Duodenal mucosa (tissue), 2 donors: ENCODE measurements around the gene CTR9.

Experiments used
- H3K27ac ChIP-seq: one replicate; pipeline ENCODE4 v1.7.0; 2013; ENCODE audit warnings: low read depth, low read length
- H3K27me3 ChIP-seq, 2 donors: one replicate each; pipeline ENCODE4 v1.7.0; 2013; ENCODE audit warnings: low read length in 2 of 2, control low read depth in 1 of 2; ENCODE audit not compliant: insufficient read depth in 2 of 2, control insufficient read depth in 1 of 2
- H3K36me3 ChIP-seq, 2 donors: one replicate each; pipeline ENCODE4 v1.7.0; 2013; ENCODE audit warnings: low read length in 2 of 2, control low read depth in 1 of 2; ENCODE audit not compliant: insufficient read depth in 2 of 2, control insufficient read depth in 1 of 2
- H3K4me1 ChIP-seq, 2 donors: one replicate each; pipeline ENCODE4 v1.7.0; 2013; ENCODE audit warnings: low read length in 2 of 2, control low read depth in 1 of 2; ENCODE audit not compliant: insufficient read depth in 2 of 2, control insufficient read depth in 1 of 2
- H3K4me3 ChIP-seq, 2 donors: one replicate each; pipeline ENCODE4 v1.7.0; 2013; ENCODE audit warnings: low read length in 2 of 2, low read depth in 1 of 2
- H3K9ac ChIP-seq, 2 donors: one replicate each; pipeline ENCODE4 v1.7.0; 2013; ENCODE audit warnings: low read length in 2 of 2, low read depth in 1 of 2
- H3K9me3 ChIP-seq, 2 donors: one replicate each; pipeline ENCODE4 v1.7.0; 2013; ENCODE audit warnings: low read length in 2 of 2, control low read depth in 1 of 2; ENCODE audit not compliant: control insufficient read depth in 1 of 2

CTR9 gene

DNA sequence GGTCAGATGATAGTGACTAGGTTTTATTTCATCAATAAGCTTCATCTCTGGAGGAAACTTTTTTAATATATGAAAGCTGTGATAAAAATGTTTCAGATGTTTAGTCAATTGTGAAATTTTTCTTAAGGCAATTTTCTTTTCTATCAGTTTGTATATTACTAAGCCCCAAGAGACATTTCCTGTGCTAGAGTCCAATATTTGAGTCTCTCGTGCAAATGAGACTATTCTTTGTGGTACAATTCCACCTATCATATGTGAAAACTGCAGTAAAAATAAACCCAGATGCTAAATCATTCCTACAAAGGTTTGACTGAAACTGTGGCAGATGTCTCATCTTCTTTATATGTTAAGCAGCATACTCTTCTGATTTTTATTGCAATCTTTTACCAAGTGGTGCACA is 28.0 kb downstream of the CTR9 start:
- Histone ChIP-seq H3K9me3 (no peaks in the 10 kb centered on the region), H3K27me3 (no peaks in the 10 kb centered on the region), H3K9ac (no peak overlapping the region), H3K36me3 (peaks cover 16 to 44% of the 10 kb centered on the region in 2 donors), H3K4me3 (no peak overlapping the region), H3K4me1 (no peaks in the 10 kb centered on the region), H3K27ac (no peak overlapping the region)

DNA sequence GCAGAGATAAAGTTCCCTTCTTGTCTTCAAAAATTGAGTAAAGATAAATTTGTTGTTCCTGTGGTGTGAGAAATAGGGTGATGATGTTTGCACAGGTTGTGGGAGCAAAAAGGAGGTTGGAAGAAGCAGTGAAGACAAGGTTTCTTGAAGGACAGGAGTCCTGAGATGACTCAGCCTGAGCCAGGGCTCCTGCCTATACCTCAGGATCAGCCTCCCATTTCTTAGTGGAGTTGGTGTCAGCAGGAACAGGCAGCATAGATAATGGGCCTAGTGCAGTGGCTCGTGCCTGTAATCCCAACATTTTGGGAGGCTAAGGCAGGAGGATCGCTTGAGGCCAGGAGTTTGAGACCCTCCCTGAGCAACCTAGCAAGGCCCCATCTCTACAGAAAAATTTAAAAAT is 29.0 kb downstream of the CTR9 start:
- H3K9ac ChIP-seq, result no peak overlapping the region
- no peak overlapping the region for H3K27ac ChIP-seq
- no peaks in the 10 kb centered on the region for H3K4me1 ChIP-seq
- H3K36me3 ChIP-seq, result peaks cover 7 to 34% of the 10 kb centered on the region in 2 donors
- H3K27me3 ChIP-seq, result no peaks in the 10 kb centered on the region
- H3K9me3 ChIP-seq, result no peaks in the 10 kb centered on the region
- H3K4me3 ChIP-seq, result no peak overlapping the region

DNA sequence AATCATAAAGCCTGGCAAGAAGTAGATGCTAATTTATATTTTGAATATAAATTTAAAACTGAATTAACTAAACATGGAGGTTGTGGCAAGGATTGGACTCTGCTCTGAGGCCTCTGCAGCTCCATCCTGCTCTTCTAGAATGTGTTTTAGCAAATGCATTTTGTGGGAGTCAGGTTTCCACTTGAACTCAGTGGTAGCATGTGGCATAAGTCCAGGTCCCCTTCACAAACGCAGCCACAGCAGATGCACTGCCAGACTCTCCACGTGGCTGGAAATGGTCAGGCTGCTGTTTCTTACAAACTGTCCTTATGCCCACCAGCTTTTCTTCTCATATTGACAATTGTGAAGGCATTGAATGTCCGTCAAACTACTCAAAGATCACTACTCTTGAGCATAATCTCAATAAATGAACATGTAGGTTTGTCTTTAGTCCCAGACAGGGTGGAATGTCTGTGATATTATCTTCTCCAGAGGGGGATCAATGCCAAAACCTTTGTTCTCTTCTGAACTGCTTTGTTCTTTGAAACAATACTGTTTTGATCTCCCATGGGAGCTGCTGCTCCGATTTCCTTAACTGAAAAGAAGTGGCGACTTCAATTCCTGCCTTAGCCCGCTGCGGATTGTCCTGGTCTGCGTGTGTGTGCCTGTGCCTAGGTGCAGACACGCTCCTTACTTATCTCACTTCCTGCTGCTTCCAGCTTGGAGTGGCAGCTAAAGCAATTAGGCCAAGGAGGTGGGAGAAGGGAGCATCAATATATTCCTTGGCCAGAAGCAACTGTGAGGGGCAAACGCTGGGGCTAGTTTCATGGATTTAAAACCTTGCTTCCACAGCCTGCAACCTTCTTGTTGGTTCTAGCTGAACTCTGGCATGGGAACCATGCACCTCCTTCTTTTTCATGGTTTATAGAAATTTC is 33.4 kb downstream of the CTR9 start:
- no peaks in the 10 kb centered on the region for H3K27me3 ChIP-seq
- no peaks in the 10 kb centered on the region for H3K9me3 ChIP-seq
- no peaks in the 10 kb centered on the region for H3K4me1 ChIP-seq
- no peak overlapping the region for H3K4me3 ChIP-seq
- H3K36me3 ChIP-seq, result peaks cover 0 to 3% of the 10 kb centered on the region in 2 donors
- no peak overlapping the region for H3K27ac ChIP-seq
- no peak overlapping the region for H3K9ac ChIP-seq

DNA sequence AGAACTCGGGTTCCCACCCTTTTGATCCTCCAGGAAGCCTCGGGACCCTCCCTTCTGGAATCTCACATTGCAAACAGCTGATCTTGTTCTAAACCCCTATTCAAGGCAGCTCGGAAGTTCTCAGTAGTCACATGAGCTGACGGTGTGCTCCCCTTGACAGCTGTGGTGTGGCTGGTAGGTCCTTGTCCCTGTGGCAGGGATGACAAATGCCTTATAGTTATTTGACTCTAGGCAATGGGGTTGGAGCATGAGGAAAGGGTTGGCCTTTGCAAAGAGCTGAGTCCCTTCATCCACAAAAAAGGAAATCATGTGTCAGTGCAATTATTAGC is 34.1 kb downstream of the CTR9 start:
- H3K27me3 ChIP-seq, result no peaks in the 10 kb centered on the region
- H3K27ac ChIP-seq, result no peak overlapping the region
- no peak overlapping the region for H3K4me3 ChIP-seq
- no peaks in the 10 kb centered on the region for H3K4me1 ChIP-seq
- H3K9ac ChIP-seq, result no peak overlapping the region
- H3K9me3 ChIP-seq, result no peaks in the 10 kb centered on the region
- peaks cover 0 to under 1% of the 10 kb centered on the region in 2 donors for H3K36me3 ChIP-seq

DNA sequence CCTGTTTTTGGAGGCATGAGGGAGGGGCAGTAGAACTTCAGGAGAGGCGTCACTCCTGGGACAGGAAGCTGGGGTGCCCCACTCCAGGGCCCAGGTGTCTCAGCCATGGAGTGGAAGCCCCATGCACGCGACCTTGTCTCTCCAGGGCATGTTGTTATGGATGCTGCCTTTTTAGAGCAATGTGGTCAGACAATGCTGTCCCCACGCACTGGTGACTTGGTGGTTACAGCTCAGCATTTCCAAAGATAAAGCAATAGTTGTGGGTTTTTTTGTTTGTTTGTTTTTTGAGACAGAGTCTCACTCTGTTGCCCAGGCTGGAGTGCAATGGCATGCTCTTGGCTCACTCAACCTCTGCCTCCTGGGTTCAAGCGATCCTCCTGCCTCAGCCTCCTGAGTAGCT is 35.4 kb downstream of the CTR9 start:
- Histone ChIP-seq H3K27ac (no peak overlapping the region), H3K4me3 (no peak overlapping the region), H3K9ac (no peak overlapping the region), H3K36me3 (no peaks in the 10 kb centered on the region), H3K27me3 (no peaks in the 10 kb centered on the region), H3K4me1 (no peaks in the 10 kb centered on the region), H3K9me3 (no peaks in the 10 kb centered on the region)

DNA sequence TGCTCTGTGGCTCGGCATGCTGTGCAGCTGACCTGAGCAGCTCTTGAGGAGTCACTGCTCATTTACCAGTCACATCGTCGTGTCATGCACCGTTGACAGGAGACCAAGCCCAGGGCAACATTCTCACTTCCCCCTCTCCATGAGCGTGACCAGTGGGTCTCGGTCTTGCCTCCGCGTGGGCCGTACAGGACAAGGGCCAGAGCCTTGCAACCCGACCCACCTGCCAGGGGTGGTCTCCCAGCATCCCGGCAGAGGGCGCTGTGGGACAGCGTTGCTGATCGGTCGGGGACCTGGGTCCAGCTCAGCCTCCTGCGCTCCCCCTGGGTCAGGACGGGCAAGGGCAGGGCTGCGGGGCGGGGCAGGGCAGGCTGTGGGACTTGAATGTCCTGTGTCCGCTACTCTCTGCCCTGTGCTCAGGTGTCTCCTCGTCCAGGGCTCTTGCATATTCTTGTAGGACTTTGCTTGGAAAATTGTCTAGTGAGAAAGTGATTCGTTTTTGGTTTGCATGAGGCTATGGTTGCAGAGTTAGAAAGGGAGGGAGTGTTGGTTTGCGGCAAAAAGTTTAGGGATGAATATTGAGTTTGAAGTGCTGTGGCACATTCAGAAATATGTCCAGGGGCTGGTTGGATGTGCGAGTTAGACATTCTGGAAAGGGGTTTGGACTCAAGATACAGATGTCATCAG is 41.5 kb downstream of the CTR9 start:
- Histone ChIP-seq H3K27ac (no peak overlapping the region), H3K9ac (peak overlapping the region in 1 of 2 donors; percentile 8), H3K9me3 (no peaks in the 10 kb centered on the region), H3K4me3 (peak overlapping the region in 1 of 2 donors; percentile 37), H3K4me1 (peaks cover 0 to 8% of the 10 kb centered on the region in 2 donors), H3K36me3 (peaks cover 15 to 16% of the 10 kb centered on the region in 2 donors), H3K27me3 (no peaks in the 10 kb centered on the region)

DNA sequence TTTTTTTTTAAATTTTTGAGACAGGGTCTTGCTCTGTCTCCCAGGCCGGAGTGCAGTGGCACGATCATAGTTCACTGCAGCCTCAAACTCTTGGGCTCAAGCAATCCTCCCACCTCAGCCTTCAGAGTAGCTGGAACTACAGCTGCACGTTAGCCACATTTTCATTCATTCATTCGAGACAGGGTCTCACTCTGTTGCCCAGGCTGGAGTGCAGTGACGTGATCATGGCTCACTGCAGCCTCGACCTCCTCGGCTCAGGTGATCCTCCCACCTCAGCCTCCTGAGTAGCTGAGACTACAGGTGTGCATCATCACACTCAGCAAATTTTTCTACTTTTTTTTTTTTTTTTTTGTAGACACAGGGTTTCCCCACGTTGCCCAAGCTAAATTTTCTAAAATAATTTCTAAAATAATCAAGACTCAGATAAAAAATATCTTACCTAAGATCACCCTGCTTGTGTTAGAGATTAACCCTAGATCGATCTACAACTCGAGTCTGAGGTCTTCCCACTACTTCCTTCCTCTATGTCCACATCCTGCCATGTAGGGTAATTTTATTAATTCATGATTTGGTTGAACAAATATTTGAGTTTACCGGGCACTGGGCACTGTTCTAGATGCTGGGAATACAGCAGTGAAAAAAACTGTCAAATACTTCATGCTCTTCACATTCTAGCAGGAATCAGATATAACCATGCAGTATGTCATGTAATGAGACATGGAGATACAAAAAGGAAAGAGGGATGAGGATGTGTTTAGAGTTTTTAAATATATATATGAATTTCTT is 42.6 kb downstream of the CTR9 start:
- no peak overlapping the region for H3K4me3 ChIP-seq
- H3K27ac ChIP-seq, result no peak overlapping the region
- H3K9me3 ChIP-seq, result no peaks in the 10 kb centered on the region
- peaks cover 24 to 27% of the 10 kb centered on the region in 2 donors for H3K36me3 ChIP-seq
- H3K4me1 ChIP-seq, result peaks cover 0 to 8% of the 10 kb centered on the region in 2 donors
- no peak overlapping the region for H3K9ac ChIP-seq
- H3K27me3 ChIP-seq, result no peaks in the 10 kb centered on the region

DNA sequence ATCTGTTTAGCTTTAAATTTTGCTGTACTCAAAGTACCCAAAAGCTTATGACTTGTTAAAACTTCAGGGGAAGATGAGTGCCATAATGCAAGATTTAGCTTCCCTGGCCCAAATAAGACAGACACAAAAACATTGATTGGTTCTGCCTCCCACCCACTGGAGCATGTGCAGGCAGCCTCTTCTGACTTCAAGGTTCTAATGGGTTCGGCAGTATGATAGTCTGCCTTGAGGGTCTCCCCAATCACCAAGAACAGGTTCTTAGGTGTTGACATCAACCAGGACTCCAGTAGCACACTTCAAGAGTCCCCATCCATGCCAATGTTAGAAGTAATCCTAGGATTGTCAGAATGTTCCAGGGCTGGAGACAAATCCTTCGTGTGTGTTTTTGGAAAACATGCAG is 45.1 kb downstream of the CTR9 start:
- Histone ChIP-seq H3K9ac (no peak overlapping the region), H3K4me1 (peaks cover 0 to 8% of the 10 kb centered on the region in 2 donors), H3K27me3 (no peaks in the 10 kb centered on the region), H3K27ac (no peak overlapping the region), H3K9me3 (no peaks in the 10 kb centered on the region), H3K4me3 (no peak overlapping the region), H3K36me3 (peaks cover 47 to 52% of the 10 kb centered on the region in 2 donors)

DNA sequence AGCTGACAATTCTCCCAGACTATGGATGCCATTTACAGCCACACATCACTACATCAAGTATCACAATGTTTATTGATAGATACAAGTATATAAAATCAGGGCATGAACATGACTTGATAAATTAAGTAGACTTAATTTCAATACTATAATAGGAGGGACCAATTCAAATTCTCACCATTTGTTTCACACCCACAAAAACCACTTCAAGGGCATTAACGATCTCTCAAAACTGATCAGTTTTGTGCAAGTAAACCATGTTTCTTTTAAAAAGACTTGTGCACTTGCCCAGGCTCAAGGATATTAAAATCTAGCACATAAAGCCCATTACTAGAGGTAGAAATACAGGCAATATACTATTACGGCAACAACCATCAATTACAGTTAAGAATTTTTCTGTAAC is 46.0 kb downstream of the CTR9 start:
- Histone ChIP-seq H3K9me3 (no peaks in the 10 kb centered on the region), H3K4me3 (no peak overlapping the region), H3K27me3 (no peaks in the 10 kb centered on the region), H3K27ac (no peak overlapping the region), H3K36me3 (peaks cover 55 to 61% of the 10 kb centered on the region in 2 donors), H3K4me1 (peaks cover 0 to 8% of the 10 kb centered on the region in 2 donors), H3K9ac (no peak overlapping the region)

DNA sequence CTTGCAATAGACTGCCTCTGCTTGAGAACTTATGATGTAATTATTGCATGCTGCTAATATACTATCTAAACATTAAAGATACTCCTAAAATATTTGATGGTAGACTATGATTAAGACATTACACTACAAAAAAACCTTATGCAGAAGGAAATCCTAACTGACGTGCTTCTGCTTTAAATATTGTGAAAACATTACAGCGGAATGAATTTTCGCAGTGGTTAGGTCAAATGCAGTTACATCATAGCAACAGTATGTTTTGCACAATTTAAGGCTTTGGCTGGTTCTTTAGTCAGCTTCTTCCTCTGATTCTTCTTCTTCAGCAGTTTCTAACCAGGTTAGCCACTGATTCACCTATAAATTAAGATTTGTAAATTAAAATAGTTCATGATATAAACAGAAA is 46.5 kb downstream of the CTR9 start:
- Histone ChIP-seq H3K9ac (no peak overlapping the region), H3K27me3 (no peaks in the 10 kb centered on the region), H3K27ac (no peak overlapping the region), H3K36me3 (peaks cover 61 to 66% of the 10 kb centered on the region in 2 donors), H3K4me1 (peaks cover 0 to 5% of the 10 kb centered on the region in 2 donors), H3K4me3 (no peak overlapping the region), H3K9me3 (no peaks in the 10 kb centered on the region)
